Thymus (tissue), 11 donors: Measurements from ENCODE around the gene SYT11. TPM values are rescaled to one million over a fixed set of nuclear protein-coding genes. Genes with fewer than 3 reads are reported as not detected.
"Not testable (repeated sequence)": the region's sequence is repeated elsewhere in the genome, so short reads cannot be mapped to it uniquely, and the experiment has no call there.

Source experiments
- DNase-seq, 9 donors: peaks; one replicate each; pipeline ENCODE4 v3.0.0-alpha.2; 2013; ENCODE audit warnings: low spot score in 9 of 9, low read depth in 6 of 9, missing footprints in 1 of 9
- H3K27ac ChIP-seq, 2 donors: one replicate each; pipeline ENCODE4 v1.5.1; 2013; ENCODE audit warnings: control low read depth in 1 of 2, low read depth in 1 of 2, low read length in 1 of 2, mild to moderate bottlenecking in 1 of 2, moderate library complexity in 1 of 2
- H3K27me3 ChIP-seq, 2 donors: one replicate each; pipeline ENCODE4 v1.5.1; 2013; ENCODE audit warnings: low read length in 1 of 2; ENCODE audit not compliant: control insufficient read depth in 2 of 2, insufficient read depth in 1 of 2
- H3K36me3 ChIP-seq, 2 donors: one replicate each; pipeline ENCODE4 v1.5.1; 2013; ENCODE audit warnings: low read length in 1 of 2, mild to moderate bottlenecking in 1 of 2, moderate library complexity in 1 of 2; ENCODE audit not compliant: control insufficient read depth in 2 of 2, insufficient read depth in 2 of 2
- H3K4me1 ChIP-seq, 2 donors: one replicate each; pipeline ENCODE4 v1.5.1; 2013; ENCODE audit warnings: low read length in 2 of 2; ENCODE audit not compliant: control insufficient read depth in 2 of 2, insufficient read depth in 2 of 2
- H3K4me3 ChIP-seq, 2 donors: one replicate each; pipeline ENCODE4 v1.5.1; 2013; ENCODE audit warnings: low read length in 2 of 2, control low read depth in 1 of 2, mild to moderate bottlenecking in 1 of 2
- H3K9me3 ChIP-seq, 2 donors: one replicate each; pipeline ENCODE4 v1.5.1; 2013; ENCODE audit warnings: low read length in 1 of 2, mild to moderate bottlenecking in 1 of 2; ENCODE audit not compliant: control insufficient read depth in 2 of 2, insufficient read depth in 1 of 2
- WGBS: extraction: QIAGEN DNeasy Blood & Tissue Kit; methylation state at CpG from one replicate; pipeline ENCODE4 v1.1.7; 2013; 5-methylcytosine and 5-hydroxymethylcytosine counted together
- polyA plus RNA-seq: library from polyadenylated mRNA; stranded (reverse); fragments of 200-250 nt; gene quantifications from one replicate; pipeline ENCODE4 v1.2.3, GENCODE V29; 2013
- total RNA-seq: library from RNA; stranded (reverse); fragments of 120-200 nt; gene quantifications from one replicate; pipeline ENCODE4 v1.2.4, GENCODE V29; 2013
- donor health status: healthy.

Gene SYT11
- total and polyA plus RNA-seq, 2 donors = 3.3 to 3.6 TPM

DNA sequence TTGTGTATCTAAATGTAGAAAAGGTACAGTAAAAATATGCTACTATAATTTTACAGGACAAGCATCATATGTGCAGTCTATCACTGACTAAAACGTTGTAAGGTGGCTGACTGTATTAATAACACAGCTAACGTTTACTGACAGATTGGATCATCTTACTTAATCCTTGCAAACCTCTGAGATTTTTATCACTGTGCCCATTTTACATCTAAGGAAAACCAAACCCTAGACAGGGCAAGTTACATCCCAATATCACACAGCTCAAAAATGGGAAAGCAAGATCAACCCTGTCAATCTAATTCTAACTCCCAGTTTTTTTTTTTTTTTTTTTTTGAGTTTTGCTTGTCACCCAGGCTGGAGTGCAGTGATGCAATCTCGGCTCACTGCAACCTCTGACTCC is 59.3 kb downstream of the SYT11 start:
- Histone ChIP-seq H3K36me3 (peaks cover 63 to 97% of the 10 kb centered on the region in 2 donors), H3K4me1 (no peaks in the 10 kb centered on the region), H3K4me3 (no peak overlapping the region), H3K27me3 (no peaks in the 10 kb centered on the region), H3K9me3 (no peaks in the 10 kb centered on the region), H3K27ac (no peak overlapping the region)
- DNase-seq = no peak
- WGBS = 95% methylated on average over 3 of the region's 3 CpGs

DNA sequence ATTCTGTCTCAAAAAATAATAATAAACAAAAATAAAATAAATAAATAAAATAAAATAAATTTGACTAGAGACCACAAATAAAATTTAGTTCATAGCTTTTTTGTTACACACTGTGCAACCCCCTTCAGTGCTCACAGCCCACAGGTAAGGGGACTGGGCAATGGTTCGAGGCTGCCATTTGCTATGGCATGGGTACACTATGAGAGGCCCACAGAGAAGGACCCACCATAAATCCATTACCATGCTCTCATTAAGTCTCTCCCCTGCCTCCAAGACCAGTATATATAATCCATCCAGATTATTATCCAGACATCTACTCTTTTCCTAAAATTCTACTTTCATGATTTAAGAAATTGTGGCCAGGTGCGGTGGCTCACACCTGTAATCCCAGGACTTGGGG is 60.4 kb downstream of the SYT11 start:
- no peaks in the 10 kb centered on the region for H3K9me3 ChIP-seq
- over 99% methylated on average over 2 of the region's 2 CpGs for WGBS
- no peak overlapping the region for H3K4me3 ChIP-seq
- H3K27me3 ChIP-seq = no peaks in the 10 kb centered on the region
- peaks cover 65 to 97% of the 10 kb centered on the region in 2 donors for H3K36me3 ChIP-seq
- no peak for DNase-seq
- H3K4me1 ChIP-seq = no peaks in the 10 kb centered on the region
- no peak overlapping the region for H3K27ac ChIP-seq

DNA sequence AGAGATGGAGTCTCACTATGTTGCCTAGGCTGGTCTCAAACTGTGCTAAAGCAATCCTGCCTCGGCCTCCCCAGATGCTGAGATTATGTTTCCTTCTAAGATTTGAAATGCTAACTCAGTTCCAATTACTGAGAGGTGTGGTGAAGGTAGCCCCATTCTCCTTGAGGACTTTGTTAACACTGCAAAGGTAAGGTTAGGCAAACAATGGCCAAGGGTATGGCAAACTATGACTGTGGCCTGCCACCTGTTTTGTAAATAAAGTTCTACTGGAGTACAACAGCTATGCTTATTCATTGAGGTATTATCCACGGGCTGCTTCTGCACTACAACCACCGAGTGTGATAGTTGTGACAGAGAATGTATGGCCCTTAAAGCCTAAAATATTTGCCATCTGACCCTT is 61.4 kb downstream of the SYT11 start:
- no peaks in the 10 kb centered on the region for H3K27me3 ChIP-seq
- DNase-seq = no peak
- no peaks in the 10 kb centered on the region for H3K9me3 ChIP-seq
- H3K4me3 ChIP-seq = no peak overlapping the region
- H3K4me1 ChIP-seq = no peaks in the 10 kb centered on the region
- 99% methylated on average over 3 of the region's 3 CpGs for WGBS
- H3K36me3 ChIP-seq = peaks cover 65 to 97% of the 10 kb centered on the region in 2 donors
- no peak overlapping the region for H3K27ac ChIP-seq

GRCh38 chr1:155925506-155925905 is 66.1 kb downstream of the SYT11 start:
- Histone ChIP-seq H3K4me1 (no peaks in the 10 kb centered on the region), H3K27me3 (no peaks in the 10 kb centered on the region), H3K27ac (no peak overlapping the region), H3K4me3 (no peak overlapping the region), H3K9me3 (no peaks in the 10 kb centered on the region), H3K36me3 (peaks cover 65 to 95% of the 10 kb centered on the region in 2 donors)
- 97% methylated on average over 2 of the region's 2 CpGs for WGBS
- no peak for DNase-seq

GRCh38 chr1:155929057-155929456 is 69.7 kb downstream of the SYT11 start:
- H3K4me1 ChIP-seq = peaks cover 11 to 25% of the 10 kb centered on the region in 2 donors
- no peaks in the 10 kb centered on the region for H3K27me3 ChIP-seq
- H3K36me3 ChIP-seq = peaks cover 59 to 89% of the 10 kb centered on the region in 2 donors
- no peak for DNase-seq
- H3K9me3 ChIP-seq = no peaks in the 10 kb centered on the region
- H3K27ac ChIP-seq = no peak overlapping the region
- 95% methylated on average over 5 of the region's 5 CpGs for WGBS
- H3K4me3 ChIP-seq = no peak overlapping the region

GRCh38 chr1:155930725-155931124 is 71.4 kb downstream of the SYT11 start:
- not testable (repeated sequence) for H3K4me3 ChIP-seq, H3K27me3 ChIP-seq, H3K27ac ChIP-seq, DNase-seq, H3K9me3 ChIP-seq
- WGBS = 97% methylated on average over 10 of the region's 10 CpGs
- H3K36me3 ChIP-seq = peaks cover 43 to 72% of the 10 kb centered on the region in 2 donors
- H3K4me1 ChIP-seq = peaks cover 15 to 33% of the 10 kb centered on the region in 2 donors

GRCh38 chr1:155931332-155932038 is 72.1 kb downstream of the SYT11 start:
- Histone ChIP-seq H3K36me3 (peaks cover 37 to 64% of the 10 kb centered on the region in 2 donors), H3K9me3 (no peaks in the 10 kb centered on the region), H3K4me3 (no peak overlapping the region), H3K27ac (no peak overlapping the region), H3K27me3 (no peaks in the 10 kb centered on the region), H3K4me1 (peaks cover 15 to 33% of the 10 kb centered on the region in 2 donors)
- no peak for DNase-seq
- WGBS = 97% methylated on average over 7 of the region's 7 CpGs

- no peaks in the 10 kb centered on the region for H3K27me3 ChIP-seq
- H3K4me3 ChIP-seq = no peak overlapping the region
- 92% methylated on average over 1 of the region's 1 CpG for WGBS
- H3K27ac ChIP-seq = no peak overlapping the region
- peaks cover 32 to 58% of the 10 kb centered on the region in 2 donors for H3K36me3 ChIP-seq
- H3K9me3 ChIP-seq = no peaks in the 10 kb centered on the region
- H3K4me1 ChIP-seq = peaks cover 15 to 33% of the 10 kb centered on the region in 2 donors
- DNase-seq = no peak
Measured at GRCh38 chr1:155932081-155932480, 72.7 kb downstream of the SYT11 start.

DNA sequence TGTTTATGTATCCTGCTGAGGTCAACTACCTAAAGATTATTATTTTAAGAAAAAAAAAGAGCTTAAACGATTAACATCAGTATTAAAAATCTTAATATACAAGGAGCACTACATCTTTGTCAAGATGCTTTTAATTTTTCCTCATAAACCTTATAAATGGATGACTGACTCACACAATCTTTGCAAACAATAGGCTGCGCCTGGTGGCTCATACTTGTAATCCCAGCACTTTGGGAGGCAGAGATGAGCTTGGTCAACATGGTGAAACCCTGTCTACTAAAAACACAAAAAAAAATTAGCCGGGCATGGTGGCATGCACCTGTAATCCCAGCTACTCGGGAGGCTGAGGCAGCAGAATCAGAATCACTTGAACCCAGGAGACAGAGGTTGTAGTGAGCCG is 73.1 kb downstream of the SYT11 start:
- H3K36me3 ChIP-seq = peaks cover 28 to 54% of the 10 kb centered on the region in 2 donors
- H3K27ac ChIP-seq = no peak overlapping the region
- H3K9me3 ChIP-seq = no peaks in the 10 kb centered on the region
- no peak overlapping the region for H3K4me3 ChIP-seq
- DNase-seq = no peak
- 97% methylated on average over 5 of the region's 5 CpGs for WGBS
- H3K27me3 ChIP-seq = no peaks in the 10 kb centered on the region
- H3K4me1 ChIP-seq = peaks cover 15 to 33% of the 10 kb centered on the region in 2 donors
